Left ventricle myocardium inferior (tissue), 1 donor: ENCODE data around the gene AGAP2. TPM values are rescaled to one million over a fixed set of nuclear protein-coding genes. Genes with fewer than 3 reads are reported as not detected.
A peak's percentile ranks its signal among the peaks of the same experiment; 100 is the strongest.

Source experiments
- DNase-seq: peaks from one replicate; pipeline ENCODE4 v3.0.0-alpha.2; 2020
- H3K27ac ChIP-seq: fragments of 200-600 bp; replicated peaks from 2 replicates; pipeline ENCODE4 v1.8.0; 2021
- H3K27me3 ChIP-seq: fragments of 200-600 bp; 2 replicates; pipeline ENCODE4 v1.8.0; 2021; ENCODE audit warnings: low read depth
- H3K36me3 ChIP-seq: fragments of 200-600 bp; 2 replicates; pipeline ENCODE4 v1.8.0; 2021
- H3K4me1 ChIP-seq: fragments of 200-600 bp; 2 replicates; pipeline ENCODE4 v1.8.0; 2021
- H3K4me3 ChIP-seq: fragments of 200-600 bp; 2 replicates; pipeline ENCODE4 v1.8.0; 2021; ENCODE audit warnings: mild to moderate bottlenecking, moderate library complexity
- H3K9me3 ChIP-seq: fragments of 200-600 bp; replicated peaks from 2 replicates; pipeline ENCODE4 v1.8.0; 2021
- CTCF ChIP-seq: fragments of 200-600 bp; IDR thresholded peaks from 2 replicates; pipeline ENCODE4 v1.8.0; 2021; ENCODE audit warnings: antibody characterized with exemption, mild to moderate bottlenecking, borderline replicate concordance
- intact Hi-C: fragments of 100-400 bp; cut with micrococcal nuclease; formaldehyde crosslinking; loops from one replicate; pipeline ENCODE4 v1.11.0; 2022
- total RNA-seq: library from RNA; stranded (reverse); fragmentation: NEBNext Ultra II Directional; extraction: Animal tissue kit (Norgen Biotek cat#: 25700); gene quantifications from one replicate; pipeline ENCODE4 v1.2.1, GENCODE V29; 2021
- donor health status: DM: no; HTN: yes; CAD: no; lungs with severe emphysema.

AGAP2 gene
- total RNA-seq, 1 donor from 2014 or later: 6.5 TPM

DNA sequence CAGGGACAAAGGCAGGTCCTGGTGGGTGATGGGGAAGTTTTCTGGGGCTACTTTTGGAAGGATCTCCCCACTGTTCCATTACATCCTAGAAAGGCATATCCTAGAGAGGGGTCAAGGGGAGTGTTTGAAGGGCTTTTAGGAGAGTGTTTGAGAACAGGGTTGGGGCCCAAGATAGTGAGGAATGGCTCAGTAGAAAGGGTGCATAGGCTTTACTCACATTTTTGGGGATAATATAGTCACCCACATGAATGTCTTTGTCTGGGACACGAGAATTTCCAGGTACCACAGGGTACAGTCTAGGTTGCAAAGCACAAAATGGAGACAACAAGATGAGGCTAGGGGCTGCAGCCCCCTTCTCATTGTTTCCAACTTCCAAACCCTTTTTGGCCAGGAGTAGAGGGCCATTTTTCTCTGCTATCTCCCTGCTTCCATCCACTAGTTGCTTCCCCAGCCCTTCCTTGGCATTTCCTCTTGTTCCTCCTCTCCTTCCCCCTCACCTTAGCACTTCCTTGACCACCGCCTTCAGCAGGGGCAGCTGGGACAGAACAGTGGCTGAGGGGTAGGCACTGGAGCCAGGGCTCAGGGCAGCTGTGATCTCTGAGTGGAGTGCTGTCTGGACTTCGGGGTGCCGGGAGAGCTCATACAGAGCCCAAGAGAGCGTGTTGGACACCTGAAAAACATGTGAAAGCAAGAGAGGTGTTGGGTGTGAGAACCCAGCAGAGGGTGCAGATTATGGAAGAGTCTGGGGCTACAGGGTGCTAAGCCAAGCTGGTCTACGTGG lies 25.5 kb upstream of the AGAP2 start:
- DNase-seq: no peak
- H3K4me1 ChIP-seq: peaks cover 30% of the 10 kb centered on the region
- peaks cover 55% of the 10 kb centered on the region for H3K27me3 ChIP-seq
- peak overlapping the region; percentile 62 for H3K4me3 ChIP-seq
- H3K9me3 ChIP-seq: no peaks in the 10 kb centered on the region
- no peak overlapping the region for H3K27ac ChIP-seq
- intact Hi-C loops: no loop called here
- no peak for TF ChIP-seq CTCF
- peaks cover 9% of the 10 kb centered on the region for H3K36me3 ChIP-seq

DNA sequence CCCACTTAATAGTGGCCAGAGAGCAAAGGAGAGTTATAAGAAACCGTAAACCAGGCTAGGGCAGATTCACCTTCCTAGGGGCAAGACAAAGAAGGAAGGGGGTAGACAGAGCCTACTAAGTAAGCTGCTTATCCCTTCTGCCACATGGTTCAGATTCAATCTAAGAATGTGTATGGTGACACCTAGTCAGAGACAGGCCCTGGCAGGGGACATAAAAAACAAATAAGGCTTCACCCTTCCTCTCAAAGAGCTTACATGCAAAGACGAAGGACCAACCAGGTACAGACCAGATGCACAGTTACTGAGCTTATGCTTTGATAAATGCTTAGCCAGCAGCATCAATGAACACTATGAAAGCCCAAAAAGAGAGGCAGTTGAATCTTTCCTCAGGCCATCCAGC lies 23.9 kb upstream of the AGAP2 start:
- TF ChIP-seq CTCF: no peak
- Histone ChIP-seq H3K27ac (no peak overlapping the region), H3K9me3 (no peaks in the 10 kb centered on the region), H3K36me3 (peaks cover 18% of the 10 kb centered on the region), H3K27me3 (peaks cover 55% of the 10 kb centered on the region), H3K4me3 (no peak overlapping the region), H3K4me1 (peaks cover 30% of the 10 kb centered on the region)
- no peak for DNase-seq
- intact Hi-C loops: no loop called here

- TF ChIP-seq CTCF: no peak
- Histone ChIP-seq H3K36me3 (peaks cover 19% of the 10 kb centered on the region), H3K4me1 (peaks cover 28% of the 10 kb centered on the region), H3K9me3 (no peaks in the 10 kb centered on the region), H3K4me3 (no peak overlapping the region), H3K27me3 (peaks cover 48% of the 10 kb centered on the region), H3K27ac (no peak overlapping the region)
- intact Hi-C loops: no loop called here
- no peak for DNase-seq
Observed at GRCh38 chr12:57761391-57761998, 23.0 kb upstream of the AGAP2 start.

DNA sequence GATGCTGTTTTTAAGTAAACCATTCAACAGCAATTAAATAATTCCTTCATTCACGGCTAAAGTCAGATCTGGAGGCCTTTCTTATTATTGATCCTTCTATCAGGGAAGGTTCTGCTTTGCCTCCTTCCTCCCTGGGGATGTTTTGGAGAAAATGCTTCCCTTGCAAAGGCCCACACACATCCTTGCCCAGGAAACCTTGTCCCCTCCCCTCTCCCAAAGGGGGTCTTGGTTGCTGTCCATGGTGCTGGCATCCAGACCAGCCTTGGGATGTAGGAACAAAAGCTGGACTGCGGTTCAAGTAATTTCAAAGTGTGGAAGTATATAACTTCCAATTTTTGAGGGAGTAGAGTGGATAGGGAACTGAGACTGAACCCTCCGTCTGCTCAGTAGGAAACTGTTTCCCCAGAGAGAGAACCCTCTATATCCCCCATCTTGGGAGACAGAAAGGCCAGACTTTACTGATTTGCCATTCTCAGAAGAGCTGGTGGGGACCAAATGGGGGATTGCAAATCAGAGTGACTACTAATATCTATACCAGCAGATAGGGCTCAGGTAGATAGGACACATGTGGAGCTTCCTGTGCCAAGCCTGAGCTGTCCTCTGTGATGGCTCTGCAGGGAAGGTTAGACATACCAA lies 21.9 kb upstream of the AGAP2 start:
- DNase-seq: no peak
- intact Hi-C loops: no loop called here
- no peak for TF ChIP-seq CTCF
- H3K36me3 ChIP-seq: peaks cover 19% of the 10 kb centered on the region
- no peak overlapping the region for H3K27ac ChIP-seq
- H3K27me3 ChIP-seq: peaks cover 38% of the 10 kb centered on the region
- no peak overlapping the region for H3K4me3 ChIP-seq
- peaks cover 26% of the 10 kb centered on the region for H3K4me1 ChIP-seq
- no peaks in the 10 kb centered on the region for H3K9me3 ChIP-seq

DNA sequence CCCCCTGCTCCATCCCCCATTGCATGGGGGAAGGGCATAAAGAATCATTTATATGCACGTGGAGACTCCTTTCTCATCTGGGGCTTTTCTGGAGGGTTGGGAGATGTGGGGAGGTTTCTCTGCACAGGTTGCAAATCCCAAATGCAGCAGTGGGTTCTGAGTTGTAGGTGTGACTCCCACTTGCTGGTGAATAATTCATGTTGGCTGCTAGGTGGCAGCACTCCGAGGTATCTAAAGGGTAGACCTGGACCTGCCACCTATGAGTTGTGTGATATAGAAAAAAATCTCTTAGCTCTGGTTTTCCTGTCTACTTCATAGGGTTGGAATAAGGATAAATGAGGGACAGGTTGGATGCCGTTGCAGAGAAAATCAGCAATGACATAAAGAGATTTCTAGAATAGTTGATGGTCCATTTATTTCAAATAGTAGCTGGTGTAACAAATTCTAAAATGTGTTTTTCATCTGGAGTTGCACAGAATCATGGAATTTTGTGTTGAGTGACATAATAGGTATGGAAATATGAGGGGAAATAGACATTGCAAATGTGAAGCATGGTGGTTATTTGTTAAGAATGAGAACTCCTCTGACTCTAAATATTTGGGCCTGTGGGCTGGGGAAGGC lies 20.9 kb upstream of the AGAP2 start:
- DNase-seq: no peak
- Histone ChIP-seq H3K9me3 (no peaks in the 10 kb centered on the region), H3K36me3 (peaks cover 19% of the 10 kb centered on the region), H3K4me1 (peaks cover 26% of the 10 kb centered on the region), H3K27me3 (peaks cover 28% of the 10 kb centered on the region), H3K27ac (no peak overlapping the region), H3K4me3 (no peak overlapping the region)
- intact Hi-C loops: no loop called here
- TF ChIP-seq CTCF: peak; percentile 52
